GM12878 (cell line): ENCODE data around the gene HMCN2. TPM values are rescaled to one million over a fixed set of nuclear protein-coding genes. Genes with fewer than 3 reads are reported as not detected.

ENCODE experiments used
- ATAC-seq: fragments of 200-7000 bp; cut with Tn5 transposase; 3 replicates; pipeline ENCODE4 v1.9.1; 2020; ENCODE audit warnings: mild to moderate bottlenecking, moderate library complexity
- BruUV-seq: library from RNA; stranded (reverse); fragments of 400-500 nt; replicated peaks from 2 replicates; lab custom pipeline; 2021; lab: Mats Ljungman, UMichigan
- CTCF ChIA-PET: fragments of 300-600 bp; sonication (Branson Sonifier 250); formaldehyde crosslinking; extraction: SDS; loops from one replicate; lab custom pipeline; 2021; ENCODE audit warnings: inconsistent platforms; lab: Yijun Ruan, JAX
- POLR2A ChIA-PET: fragments of 350-600 bp; formaldehyde crosslinking; extraction: SDS; loops from one replicate; lab custom pipeline; 2021; ENCODE audit warnings: inconsistent platforms; lab: Charles Lee
- RAD21 ChIA-PET: fragments of 300-600 bp; sonication (Branson Sonifier 250); formaldehyde crosslinking; loops from one replicate; lab custom pipeline; 2023; ENCODE audit warnings: antibody characterized with exemption; ENCODE audit not compliant: unreplicated experiment; lab: Charles Lee
- SMC1A ChIA-PET: fragments of 300-600 bp; sonication (Branson Sonifier 250); formaldehyde crosslinking; loops from one replicate; lab custom pipeline; 2023; ENCODE audit not compliant: unreplicated experiment, uncharacterized antibody; lab: Charles Lee
- DNase-seq: peaks from one replicate; pipeline ENCODE4 v3.0.0-alpha.2; 2011; ENCODE audit warnings: low read depth, low spot score
- FAIRE-seq: peaks from 3 replicates; lab custom pipeline; 2011; peaks lifted over from hg19 to GRCh38; lab: Jason Lieb, UNC
- H2AFZ ChIP-seq: 2 replicates; pipeline ENCODE4 v1.6.0; 2011; ENCODE audit warnings: low read depth, low read length, control low read depth; ENCODE audit not compliant: control insufficient read depth
- H3K27ac ChIP-seq: 2 replicates; pipeline ENCODE4 v1.5.1; 2011; ENCODE audit warnings: control low read depth; ENCODE audit not compliant: control insufficient read depth, insufficient read depth
- H3K27me3 ChIP-seq, 2 experiments: replicated peaks in 1 of 2; 2 replicates each; pipeline versions ENCODE4 v1.6.0 to v1.6.1; 2011; ENCODE audit warnings: low read length in 1 of 2; ENCODE audit not compliant: control insufficient read depth in 2 of 2, insufficient read depth in 2 of 2
- H3K36me3 ChIP-seq, 2 experiments: 2 replicates each; pipeline ENCODE4 v1.5.1; 2011; ENCODE audit warnings: low read length in 1 of 2; ENCODE audit not compliant: control insufficient read depth in 2 of 2, insufficient read depth in 2 of 2
- H3K4me1 ChIP-seq: 2 replicates; pipeline ENCODE4 v1.6.1; 2011; ENCODE audit warnings: mild to moderate bottlenecking, low read length, moderate library complexity, mixed read lengths; ENCODE audit not compliant: control insufficient read depth, insufficient read depth
- H3K4me2 ChIP-seq: 2 replicates; pipeline ENCODE4 v1.6.0; 2011; ENCODE audit warnings: control low read depth; ENCODE audit not compliant: control insufficient read depth, insufficient read depth
- H3K4me3 ChIP-seq: fragments of 200-600 bp; sonication (generic); 2 replicates; pipeline ENCODE4 v1.5.1; 2016
- H3K79me2 ChIP-seq: 2 replicates; pipeline ENCODE4 v1.6.0; 2011; ENCODE audit warnings: low read length; ENCODE audit not compliant: control insufficient read depth, insufficient read depth
- H3K9ac ChIP-seq: 2 replicates; pipeline ENCODE4 v1.8.0; 2011; ENCODE audit warnings: low read length, control low read depth, mixed read lengths; ENCODE audit not compliant: control insufficient read depth, insufficient read depth
- H3K9me3 ChIP-seq: replicated peaks from 3 replicates; pipeline ENCODE4 v1.5.1; 2011; ENCODE audit warnings: mild to moderate bottlenecking, low read length; ENCODE audit not compliant: control insufficient read depth, insufficient read depth
- H4K20me1 ChIP-seq: 2 replicates; pipeline ENCODE4 v1.6.0; 2011; ENCODE audit not compliant: control insufficient read depth, insufficient read depth
- CUX1 ChIP-seq: IDR thresholded peaks from 2 replicates; pipeline ENCODE4 v1.6.1; 2012; ENCODE audit warnings: improper control_type of control experiment, low read depth, low read length; ENCODE audit not compliant: insufficient replicate concordance
- ETV6 ChIP-seq, 2 experiments: fragments of 450-650 bp in 1 of 2; IDR thresholded peaks in 1 of 2; conservative IDR thresholded peaks in 1 of 2; 2 replicates each; pipeline ENCODE4 v1.6.1; 2014; ENCODE audit warnings: antibody characterized with exemption in 1 of 2, borderline replicate concordance in 1 of 2, low read depth in 1 of 2, mild to moderate bottlenecking in 1 of 2, moderate library complexity in 1 of 2
- FOXK2 ChIP-seq: fragments of 450-650 bp; IDR thresholded peaks from 2 replicates; pipeline ENCODE4 v1.6.1; 2017; ENCODE audit warnings: mild to moderate bottlenecking, moderate library complexity
- IKZF1 ChIP-seq: fragments of 450-650 bp; conservative IDR thresholded peaks from 2 replicates; pipeline ENCODE4 v1.6.1; 2017; ENCODE audit warnings: antibody characterized with exemption, mild to moderate bottlenecking
- NFXL1 ChIP-seq: fragments of 450-650 bp; IDR thresholded peaks from 2 replicates; pipeline ENCODE4 v1.6.1; 2017; ENCODE audit warnings: antibody characterized with exemption, mild to moderate bottlenecking, borderline replicate concordance
- NR2F1 ChIP-seq: fragments of 450-650 bp; conservative IDR thresholded peaks from 2 replicates; pipeline ENCODE4 v1.6.1; 2017; ENCODE audit warnings: mild to moderate bottlenecking
- PAX5 ChIP-seq: IDR thresholded peaks from 2 replicates; pipeline ENCODE4 v1.6.1; 2011; ENCODE audit warnings: low read depth, low read length, borderline replicate concordance
- POLR2A ChIP-seq: IDR thresholded peaks from 2 replicates; pipeline ENCODE4 v1.6.1; 2011; ENCODE audit warnings: low read depth, mild to moderate bottlenecking, low read length
- SKIL ChIP-seq: fragments of 450-650 bp; IDR thresholded peaks from 2 replicates; pipeline ENCODE4 v1.6.1; 2017; ENCODE audit warnings: mild to moderate bottlenecking, low read depth, inconsistent platforms; ENCODE audit not compliant: poor library complexity, severe bottlenecking
- WGBS: methylation state at CpG from one replicate; pipeline ENCODE4 v1.1.6; 2016; ENCODE audit warnings: low lambda C conversion rate; ENCODE audit not compliant: insufficient replicate concordance, insufficient coverage; ENCODE audit errors: missing lambda C conversion rate; 5-methylcytosine and 5-hydroxymethylcytosine counted together
- in situ Hi-C: fragments of 300-500 bp; cut with MboI; formaldehyde crosslinking; loops from 9 replicates; pipeline ENCODE4 v1.14.3; 2018; ENCODE audit warnings: mixed read lengths
- intact Hi-C: fragments of 100-400 bp; cut with micrococcal nuclease; formaldehyde crosslinking; loops from one replicate; pipeline ENCODE4 v1.14.2; 2022; ENCODE audit not compliant: unreplicated experiment
- polyA plus RNA-seq, 11 experiments: library from polyadenylated mRNA; depleted of rRNA in 4 of 11; unstranded in 6 of 11; stranded (reverse) in 5 of 11; fragments of >200 nt; fragmentation: Nextera tagmentation in 4 of 11; fragmentation: Illumina TruSeq in 1 of 11; extraction: Ambion mirVana in 4 of 11; extraction: Trizol in 1 of 11; gene quantifications; 1 replicate in 1 of 11; 2 replicates in 10 of 11; pipeline versions ENCODE4 v1.2.1 to v1.2.3, GENCODE V29; 2011 to 2016; ENCODE audit warnings: inconsistent platforms in 2 of 11, missing spikeins in 2 of 11, low read depth in 1 of 11
- total RNA-seq, 4 experiments: library from RNA; depleted of rRNA in 3 of 4; stranded (reverse); fragments of >200 nt in 3 of 4; fragmentation: Illumina TruSeq in 1 of 4; extraction: Trizol in 1 of 4; gene quantifications; 2 replicates each; pipeline versions ENCODE4 v1.2.1 to v1.2.3, GENCODE V29; 2013 to 2021
- TF ChIP-seq, protein P1 (sequence below): fragments of 450-650 bp; IDR thresholded peaks from 2 replicates; pipeline ENCODE4 v1.6.1; 2014; ENCODE audit warnings: mild to moderate bottlenecking
- TF ChIP-seq, protein P2 (sequence below): fragments of 450-650 bp; conservative IDR thresholded peaks from 2 replicates; pipeline ENCODE4 v1.6.1; 2017; ENCODE audit warnings: mild to moderate bottlenecking, moderate library complexity
- TF ChIP-seq, protein P3 (sequence below): fragments of 450-650 bp; IDR thresholded peaks from 2 replicates; pipeline ENCODE4 v1.6.1; 2016; ENCODE audit warnings: mild to moderate bottlenecking

HMCN2 gene
- total and polyA plus RNA-seq, 10 of the 15 experiments (the other 5 are each of a cell fraction or from before 2014, with no cell fraction given): 0.04 TPM; not detected in 9

DNA sequence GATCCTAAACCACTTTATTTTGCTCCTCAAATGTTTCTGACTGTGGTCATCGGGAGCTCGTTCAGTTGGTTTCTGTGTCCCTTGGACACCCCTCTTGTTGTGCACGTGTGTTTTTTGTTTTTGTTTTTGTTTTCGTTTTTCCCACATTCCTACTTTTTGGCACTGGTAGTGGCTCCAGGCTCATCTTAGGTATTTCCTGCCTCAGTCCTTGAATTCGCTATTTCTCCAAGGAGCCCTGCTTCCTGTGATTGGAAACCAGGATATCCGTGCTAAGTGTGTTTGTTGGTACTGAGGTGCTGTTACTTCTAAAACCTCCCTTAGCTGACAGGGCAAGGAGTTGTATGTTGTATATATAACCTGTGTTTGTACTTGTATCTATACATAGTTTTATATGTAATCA is 5.9 kb downstream of the HMCN2 start:
- 43% methylated on average over 6 of the region's 6 CpGs for WGBS
- in situ Hi-C loops (no loop called here), intact Hi-C loops (no loop called here)
- H3K79me2 ChIP-seq: no peaks in the 10 kb centered on the region
- H3K4me1 ChIP-seq: no peaks in the 10 kb centered on the region
- H2AFZ ChIP-seq: no peak overlapping the region
- no peak overlapping the region for H3K4me2 ChIP-seq
- no peaks in the 10 kb centered on the region for H4K20me1 ChIP-seq
- DNase-seq (no peak), ATAC-seq (no peak), FAIRE-seq (no peak)
- SMC1A ChIA-PET: interaction anchor here (0.9 kb wide), 1 partner anchor 18 kb away, joined by 3 read pairs; no protein-coding TSS in a partner anchor
- no peaks in the 10 kb centered on the region for H3K36me3 ChIP-seq
- RAD21 ChIA-PET: no interaction called here
- peaks cover 0 to 2% of the 10 kb centered on the region in 2 experiments; a peak in 3 of 4 replicates for H3K27me3 ChIP-seq
- POLR2A ChIA-PET: no interaction called here
- no peak overlapping the region for H3K4me3 ChIP-seq
- no peak overlapping the region for H3K9ac ChIP-seq
- CTCF ChIA-PET: interaction anchor here (0.7 kb wide), 1 partner anchor 29 kb away, joined by 3 read pairs; no protein-coding TSS in a partner anchor
- no peak overlapping the region for H3K27ac ChIP-seq
- no TSS peak for BruUV-seq
- H3K9me3 ChIP-seq: no peaks in the 10 kb centered on the region
- TF ChIP-seq NFXL1 (no peak), PAX5 (no peak), CUX1 (no peak), POLR2A (no peak), FOXK2 (no peak), IKZF1 (no peak), ETV6 (conservative IDR thresholded peaks at IDR 0.05 in 1 of 2, IDR thresholded peaks at IDR 0.05 in 1 of 2; ENCODE audit: borderline replicate concordance in 1 of 2, low read depth in 1 of 2) (no peak), NR2F1 (no peak), SKIL (no peak)
- TF ChIP-seq, protein P1, sequence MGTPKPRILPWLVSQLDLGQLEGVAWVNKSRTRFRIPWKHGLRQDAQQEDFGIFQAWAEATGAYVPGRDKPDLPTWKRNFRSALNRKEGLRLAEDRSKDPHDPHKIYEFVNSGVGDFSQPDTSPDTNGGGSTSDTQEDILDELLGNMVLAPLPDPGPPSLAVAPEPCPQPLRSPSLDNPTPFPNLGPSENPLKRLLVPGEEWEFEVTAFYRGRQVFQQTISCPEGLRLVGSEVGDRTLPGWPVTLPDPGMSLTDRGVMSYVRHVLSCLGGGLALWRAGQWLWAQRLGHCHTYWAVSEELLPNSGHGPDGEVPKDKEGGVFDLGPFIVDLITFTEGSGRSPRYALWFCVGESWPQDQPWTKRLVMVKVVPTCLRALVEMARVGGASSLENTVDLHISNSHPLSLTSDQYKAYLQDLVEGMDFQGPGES: no peak
- TF ChIP-seq, protein P2, sequence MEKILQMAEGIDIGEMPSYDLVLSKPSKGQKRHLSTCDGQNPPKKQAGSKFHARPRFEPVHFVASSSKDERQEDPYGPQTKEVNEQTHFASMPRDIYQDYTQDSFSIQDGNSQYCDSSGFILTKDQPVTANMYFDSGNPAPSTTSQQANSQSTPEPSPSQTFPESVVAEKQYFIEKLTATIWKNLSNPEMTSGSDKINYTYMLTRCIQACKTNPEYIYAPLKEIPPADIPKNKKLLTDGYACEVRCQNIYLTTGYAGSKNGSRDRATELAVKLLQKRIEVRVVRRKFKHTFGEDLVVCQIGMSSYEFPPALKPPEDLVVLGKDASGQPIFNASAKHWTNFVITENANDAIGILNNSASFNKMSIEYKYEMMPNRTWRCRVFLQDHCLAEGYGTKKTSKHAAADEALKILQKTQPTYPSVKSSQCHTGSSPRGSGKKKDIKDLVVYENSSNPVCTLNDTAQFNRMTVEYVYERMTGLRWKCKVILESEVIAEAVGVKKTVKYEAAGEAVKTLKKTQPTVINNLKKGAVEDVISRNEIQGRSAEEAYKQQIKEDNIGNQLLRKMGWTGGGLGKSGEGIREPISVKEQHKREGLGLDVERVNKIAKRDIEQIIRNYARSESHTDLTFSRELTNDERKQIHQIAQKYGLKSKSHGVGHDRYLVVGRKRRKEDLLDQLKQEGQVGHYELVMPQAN: no peak
- TF ChIP-seq, protein P3, sequence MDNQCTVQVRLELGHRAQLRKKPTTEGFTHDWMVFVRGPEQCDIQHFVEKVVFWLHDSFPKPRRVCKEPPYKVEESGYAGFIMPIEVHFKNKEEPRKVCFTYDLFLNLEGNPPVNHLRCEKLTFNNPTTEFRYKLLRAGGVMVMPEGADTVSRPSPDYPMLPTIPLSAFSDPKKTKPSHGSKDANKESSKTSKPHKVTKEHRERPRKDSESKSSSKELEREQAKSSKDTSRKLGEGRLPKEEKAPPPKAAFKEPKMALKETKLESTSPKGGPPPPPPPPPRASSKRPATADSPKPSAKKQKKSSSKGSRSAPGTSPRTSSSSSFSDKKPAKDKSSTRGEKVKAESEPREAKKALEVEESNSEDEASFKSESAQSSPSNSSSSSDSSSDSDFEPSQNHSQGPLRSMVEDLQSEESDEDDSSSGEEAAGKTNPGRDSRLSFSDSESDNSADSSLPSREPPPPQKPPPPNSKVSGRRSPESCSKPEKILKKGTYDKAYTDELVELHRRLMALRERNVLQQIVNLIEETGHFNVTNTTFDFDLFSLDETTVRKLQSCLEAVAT: no peak
